Activated effector memory CD4-positive, alpha-beta T cell treated with anti-CD3 and anti-CD28 coated beads, Interleukin-2, amount 50 U/mL, for 16 hours (primary cell): ENCODE data around the gene SASH1.
"Not testable (repeated sequence)": the region's sequence is repeated elsewhere in the genome, so short reads cannot be mapped to it uniquely, and the experiment has no call there.

Source experiments
- DNase-seq: peaks from one replicate; pipeline ENCODE4 v3.0.0-alpha.2; 2020

The SASH1 gene

DNA sequence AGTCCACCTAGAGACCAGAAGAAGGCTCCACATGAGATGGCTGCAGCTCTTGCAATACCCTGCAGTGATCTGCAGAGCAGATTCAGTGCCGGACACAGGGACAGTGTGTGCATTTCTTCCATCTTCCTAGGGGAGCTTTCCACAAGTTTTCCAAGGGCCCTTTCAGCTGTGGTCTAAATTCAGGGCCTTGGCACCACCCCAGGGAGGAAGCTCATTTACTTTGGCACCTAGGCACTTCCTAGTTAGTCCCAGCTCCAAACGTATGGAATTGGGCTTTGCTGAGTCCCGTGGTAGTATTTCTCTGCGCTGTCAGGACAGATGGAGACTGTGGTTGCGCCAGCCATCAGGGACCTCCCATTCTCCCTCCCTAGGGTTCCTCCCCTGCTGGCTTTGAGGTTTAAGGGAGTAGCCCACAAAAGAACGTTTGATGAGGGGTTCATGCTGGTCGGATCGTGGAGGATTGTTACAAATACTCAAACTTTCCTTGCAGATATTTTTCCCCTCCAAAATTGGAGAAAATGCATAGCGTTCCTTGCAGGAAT, 221.9 kb downstream of the SASH1 start:
- no peak for DNase-seq

DNA sequence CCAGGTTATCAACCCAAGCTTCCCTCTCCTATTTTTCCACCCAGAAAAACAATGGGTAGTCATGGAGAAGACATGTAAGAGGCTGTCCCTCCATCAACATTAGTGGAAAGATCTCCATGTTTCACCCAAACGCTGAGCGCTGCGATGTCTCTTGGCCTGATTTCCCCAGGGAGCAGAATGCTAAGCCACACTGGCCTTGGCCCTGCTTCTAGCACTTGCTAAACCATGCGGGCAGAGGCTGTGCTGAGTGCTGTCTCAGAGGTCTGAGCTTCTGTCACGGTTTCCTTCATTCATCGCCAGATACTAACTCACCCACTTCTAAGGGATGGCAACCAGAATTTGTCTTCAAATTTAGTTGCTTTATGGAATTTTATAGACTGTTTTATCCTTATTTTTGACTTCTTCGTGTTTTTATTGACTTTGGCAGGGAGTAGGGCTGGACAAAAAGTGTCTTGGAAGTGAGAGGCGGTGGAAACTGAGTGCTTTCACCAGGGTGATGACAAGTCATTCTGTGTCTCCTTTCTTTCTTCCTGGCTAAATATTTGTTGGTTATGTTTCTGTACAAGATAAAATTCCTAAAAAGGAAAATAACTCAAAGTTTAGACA, 222.8 kb downstream of the SASH1 start:
- no peak for DNase-seq

DNA sequence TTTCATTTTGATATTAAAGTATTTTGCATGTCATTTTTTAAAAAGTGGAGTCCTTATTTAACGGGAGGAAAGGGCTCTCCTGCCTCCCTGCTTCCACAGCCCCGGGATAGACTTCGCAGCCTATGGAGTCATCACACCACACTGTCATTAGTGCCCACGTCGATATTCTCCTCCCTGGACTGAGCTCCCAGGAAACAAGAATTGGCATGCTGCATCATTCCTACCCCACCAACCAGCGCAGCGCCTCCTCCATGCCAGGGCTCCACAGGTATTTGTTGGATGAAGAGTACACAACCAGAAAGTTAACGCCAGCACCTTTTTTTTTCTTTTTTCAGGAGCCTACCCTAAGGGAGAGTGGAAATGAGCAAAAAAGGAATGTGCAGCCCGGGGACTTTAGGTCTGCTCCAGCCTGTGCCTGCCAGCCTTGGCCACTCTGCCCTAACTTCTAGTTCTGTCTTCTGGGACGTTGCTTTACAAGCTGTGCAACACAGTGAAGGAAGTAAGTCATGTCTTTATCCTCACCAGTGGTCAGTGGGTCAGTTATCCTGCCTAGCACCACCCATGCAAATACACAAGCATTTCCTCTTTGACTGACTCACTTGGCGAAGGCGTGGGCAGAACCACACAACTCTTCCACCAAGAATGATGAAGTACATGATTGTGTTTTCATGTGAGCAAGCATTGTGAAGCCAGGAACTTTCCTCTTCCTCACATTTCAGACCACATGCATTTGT, 223.5 kb downstream of the SASH1 start:
- no peak for DNase-seq

DNA sequence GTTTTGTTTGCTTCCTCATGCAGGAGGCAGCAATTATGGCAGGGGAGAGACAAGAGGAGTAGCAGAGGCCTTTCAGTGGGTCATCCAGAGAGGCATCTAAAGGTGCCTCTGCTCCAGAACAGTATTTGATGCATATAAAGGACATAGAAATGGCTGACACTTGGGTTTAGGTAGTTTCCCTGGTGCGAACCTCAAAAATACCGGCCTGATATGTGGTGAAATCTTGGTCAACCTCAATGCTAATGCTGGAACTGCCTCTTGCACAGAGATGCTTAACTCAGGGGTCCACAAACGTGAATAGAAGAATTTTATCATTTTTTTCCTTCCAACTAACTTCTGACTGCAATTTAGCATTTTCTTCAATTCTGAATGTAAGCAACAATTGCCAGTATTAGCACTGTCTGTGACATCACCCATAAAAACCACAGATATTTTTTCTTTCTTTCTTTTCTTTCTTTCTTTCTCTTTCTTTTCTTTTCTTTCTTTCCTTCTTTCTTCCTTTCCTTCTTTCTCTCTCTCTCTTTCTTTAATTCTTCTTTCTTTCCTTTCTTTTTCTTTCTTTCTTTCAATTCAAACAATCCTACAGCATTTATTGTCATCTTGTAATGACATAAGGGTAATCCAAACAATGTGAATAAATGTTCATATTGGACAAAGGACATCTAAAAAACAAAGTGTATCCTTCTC, 224.2 kb downstream of the SASH1 start:
- DNase-seq = no peak

DNA sequence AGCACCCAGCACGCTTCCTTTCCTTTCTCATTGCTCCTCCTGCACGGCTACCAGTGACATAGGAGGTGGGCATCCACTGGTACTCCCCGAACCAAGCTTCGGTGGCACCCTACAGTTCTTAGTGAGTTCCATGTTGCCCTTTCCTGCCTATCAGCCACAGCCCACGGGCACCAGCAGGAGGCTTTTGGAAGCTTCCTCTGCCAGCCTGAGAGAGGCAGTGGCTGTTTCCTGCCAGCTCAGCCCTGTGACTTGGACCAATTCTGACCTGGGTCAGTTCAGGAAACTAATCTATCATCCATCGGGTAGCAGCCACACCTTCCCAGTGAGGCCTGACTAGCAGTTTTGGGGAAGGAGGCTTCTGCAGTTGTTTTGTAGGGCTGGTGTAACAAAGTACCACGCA, 227.8 kb downstream of the SASH1 start:
- no peak for DNase-seq

DNA sequence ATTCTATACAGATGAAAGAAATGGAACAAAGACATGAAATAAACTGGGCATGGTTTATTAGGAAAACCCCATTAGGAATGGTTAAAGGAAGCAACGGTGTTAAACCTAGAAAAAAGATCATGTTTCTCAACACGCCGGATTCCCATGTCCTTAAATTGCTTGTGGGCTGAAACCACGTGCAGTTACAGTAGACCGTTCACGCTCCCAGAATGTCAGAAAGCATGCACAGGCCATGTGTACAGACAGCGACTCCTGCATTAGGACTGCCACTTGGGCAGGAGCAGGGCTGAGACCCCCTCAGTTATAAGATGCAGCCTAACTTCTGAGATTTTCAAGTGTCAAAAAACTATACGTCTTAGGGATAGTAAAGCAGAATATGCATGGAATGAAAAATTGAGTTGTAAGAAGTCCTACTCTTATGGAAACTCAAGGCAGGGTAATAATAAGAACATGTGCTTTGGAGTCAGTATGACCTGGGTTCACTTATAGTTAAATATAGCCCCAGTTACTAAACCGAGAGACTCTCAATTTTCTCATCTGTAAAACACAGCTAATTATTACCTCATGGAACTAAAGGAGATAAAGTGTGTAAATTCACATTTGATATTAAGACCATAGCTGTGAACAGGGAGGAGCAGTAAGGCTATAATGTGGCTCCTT, 230.2 kb downstream of the SASH1 start:
- DNase-seq = no peak

DNA sequence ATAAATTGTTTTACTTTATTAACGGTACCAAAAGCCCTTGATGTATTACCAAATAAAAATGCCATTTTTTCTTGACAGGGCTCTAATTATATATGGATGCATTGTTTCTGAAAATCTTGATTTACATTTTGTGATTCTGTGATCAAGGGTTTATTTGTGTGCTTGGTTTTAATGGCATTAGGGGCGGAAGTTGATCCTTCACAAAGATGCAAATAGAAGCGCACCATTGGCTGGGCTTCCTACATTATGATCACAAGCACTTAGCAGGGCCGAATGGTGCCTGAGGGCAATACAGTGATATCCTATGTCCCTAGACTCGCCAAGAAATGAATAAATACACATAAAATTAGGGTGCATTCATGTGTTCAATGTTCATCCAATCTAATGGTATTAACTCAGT, 231.3 kb downstream of the SASH1 start:
- DNase-seq = no peak

DNA sequence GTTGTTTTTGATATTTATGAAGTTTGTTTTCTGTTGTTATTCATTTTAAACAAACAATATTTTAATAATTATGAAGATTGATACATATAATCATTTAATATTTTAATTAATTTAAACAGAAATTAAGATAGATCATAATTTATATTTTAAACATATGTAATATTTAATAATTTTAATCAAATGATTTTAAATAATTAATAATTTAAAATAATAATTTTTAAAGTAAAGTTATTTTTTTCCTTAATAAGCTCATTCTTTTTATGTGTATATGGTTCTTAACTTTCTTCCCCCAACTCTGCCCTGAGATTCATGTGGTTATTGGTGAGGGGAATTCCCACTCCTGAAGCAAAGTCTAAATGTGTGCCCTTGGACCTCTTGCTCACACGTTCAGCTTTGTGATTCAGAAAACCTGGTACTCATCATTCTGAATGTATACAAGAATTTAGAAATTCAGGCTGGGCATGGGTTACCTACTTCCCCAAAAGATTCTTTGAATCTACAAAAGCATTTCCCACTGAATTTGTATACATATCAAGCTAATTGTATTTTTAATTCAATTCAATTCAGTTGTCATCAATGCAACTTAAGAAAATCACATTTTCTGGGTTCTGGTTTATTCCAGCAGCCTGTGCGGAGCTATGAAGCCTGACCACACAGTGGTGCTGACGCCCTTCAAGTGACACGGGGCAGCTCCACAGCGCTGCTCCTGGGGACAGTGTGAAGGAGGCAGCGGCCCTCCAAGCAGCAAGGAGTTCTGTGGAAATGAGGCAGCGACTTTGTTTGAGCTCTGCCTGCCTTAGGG, 235.2 kb downstream of the SASH1 start:
- peak; percentile 79 for DNase-seq

DNA sequence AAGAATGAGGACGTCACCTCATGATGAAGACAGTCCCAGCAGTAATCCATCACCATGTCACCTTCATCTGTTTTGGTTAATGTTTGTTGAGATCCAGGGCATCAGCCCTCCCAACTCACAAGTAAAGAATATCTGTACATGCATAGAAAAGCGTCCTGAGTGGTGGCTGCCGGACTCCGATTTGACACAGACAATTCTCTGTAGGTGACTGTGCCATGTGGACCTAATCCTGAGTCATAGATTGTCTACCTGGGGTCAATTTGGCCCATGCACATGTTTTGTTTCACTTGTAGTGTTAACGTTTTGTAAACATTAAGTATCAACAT, 235.8 kb downstream of the SASH1 start:
- DNase-seq = no peak

DNA sequence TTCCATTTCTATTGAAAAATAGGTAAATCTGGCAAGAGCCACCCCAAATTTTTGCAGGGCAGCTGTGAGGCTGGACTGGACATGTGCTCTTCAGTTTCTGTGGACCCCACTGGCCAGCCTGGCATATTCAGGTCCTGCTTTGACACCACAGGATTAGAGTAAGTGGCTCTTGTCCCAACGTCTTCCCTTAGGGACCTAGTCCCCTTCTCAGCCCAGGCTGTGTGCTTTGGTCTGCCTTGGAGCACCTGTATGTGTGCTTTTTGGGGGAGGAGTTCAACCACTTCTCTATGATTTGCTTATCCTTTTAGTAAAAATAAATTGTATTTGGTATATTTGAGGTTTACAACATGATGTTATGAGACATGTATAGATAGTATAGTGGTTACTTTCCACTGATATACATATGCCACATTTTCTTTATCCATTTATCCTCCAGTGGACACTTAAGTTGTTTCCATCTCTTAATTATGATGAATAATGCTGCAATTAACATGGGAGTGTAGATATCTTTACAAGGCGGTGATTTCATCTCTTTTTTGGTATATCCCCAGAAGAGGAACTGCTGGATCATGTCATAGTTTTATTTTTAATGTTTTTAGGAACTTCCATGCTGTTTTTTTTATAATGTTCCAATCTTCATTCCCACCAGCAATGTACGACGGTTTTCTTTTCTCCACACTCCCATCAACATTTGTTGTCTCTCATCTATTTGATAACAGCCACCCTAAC, 236.4 kb downstream of the SASH1 start:
- no peak for DNase-seq

DNA sequence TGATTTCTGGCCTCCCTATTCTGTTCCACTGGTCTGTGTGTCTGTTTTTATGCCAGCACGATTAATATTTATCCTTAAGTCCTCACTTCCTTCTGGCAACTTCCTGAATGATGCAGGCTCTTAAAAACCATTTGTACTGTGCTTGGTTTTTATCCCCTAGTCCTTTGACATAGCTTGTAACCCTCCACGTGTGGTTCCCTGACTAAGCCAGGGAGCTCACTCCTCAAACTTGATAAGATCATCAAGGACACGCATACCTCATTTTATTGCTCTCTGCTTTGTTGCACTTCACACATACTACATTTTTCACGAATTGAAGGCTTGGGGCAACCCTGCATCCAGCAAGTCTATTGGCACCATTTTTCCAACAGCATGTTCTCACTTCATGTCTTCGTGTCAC, 237.8 kb downstream of the SASH1 start:
- no peak for DNase-seq

DNA sequence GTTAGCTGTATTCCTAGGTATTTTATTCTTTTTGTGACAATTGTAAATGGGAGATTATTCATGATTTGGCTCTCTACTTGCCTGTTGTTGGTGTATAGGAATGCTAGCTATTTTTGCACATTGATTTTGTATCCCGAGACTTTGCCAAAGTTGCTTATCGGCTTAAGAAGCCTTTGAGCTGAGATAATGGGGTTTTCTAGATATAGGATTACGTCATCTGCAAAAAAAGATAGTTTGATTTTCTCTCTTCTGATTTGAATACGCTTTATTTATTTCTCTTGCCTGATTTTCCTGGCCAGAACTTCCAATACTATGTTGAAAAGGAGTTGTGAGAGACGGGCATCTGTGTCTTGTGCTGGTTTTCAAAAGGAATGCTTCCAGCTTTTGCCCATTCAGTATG, 241.0 kb downstream of the SASH1 start:
- no peak for DNase-seq

DNA sequence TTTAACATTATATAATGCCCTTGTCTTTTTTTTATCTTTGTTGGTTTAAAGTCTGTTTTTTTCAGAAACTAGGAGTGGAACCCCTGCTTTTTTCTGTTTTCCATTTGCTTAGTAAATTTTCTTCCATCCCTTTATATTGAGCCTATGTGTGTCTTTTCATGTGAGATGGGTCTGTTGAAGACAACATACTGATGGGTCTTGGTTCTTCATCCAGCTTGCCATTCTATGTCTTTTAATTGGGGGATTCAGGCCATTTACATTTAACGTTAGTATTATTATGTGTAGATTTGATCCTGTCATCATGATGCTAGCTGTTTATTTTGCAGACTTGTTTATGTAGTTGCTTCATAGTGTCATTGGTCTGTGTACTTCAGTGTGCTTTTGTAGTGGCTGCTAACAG, 243.0 kb downstream of the SASH1 start:
- DNase-seq = not testable (repeated sequence)

DNA sequence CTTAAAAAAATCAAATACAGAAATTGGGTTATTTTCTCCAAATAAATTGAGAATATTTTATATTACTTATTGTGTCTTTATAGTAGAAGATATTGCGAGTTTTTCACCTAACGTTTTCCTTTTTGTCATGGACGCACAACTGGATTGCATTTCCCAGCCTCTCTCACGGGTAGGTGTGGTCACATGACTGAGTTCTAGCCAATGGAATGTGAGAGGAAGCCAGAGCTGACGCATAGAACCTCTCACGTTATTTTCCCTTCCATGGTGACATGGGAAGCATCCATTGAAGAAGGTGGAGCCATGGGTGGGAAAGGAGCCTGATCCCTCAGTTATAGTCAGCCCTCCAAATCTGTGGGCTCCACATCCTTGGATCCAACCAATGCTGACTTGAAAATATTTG, 248.2 kb downstream of the SASH1 start:
- DNase-seq = no peak

DNA sequence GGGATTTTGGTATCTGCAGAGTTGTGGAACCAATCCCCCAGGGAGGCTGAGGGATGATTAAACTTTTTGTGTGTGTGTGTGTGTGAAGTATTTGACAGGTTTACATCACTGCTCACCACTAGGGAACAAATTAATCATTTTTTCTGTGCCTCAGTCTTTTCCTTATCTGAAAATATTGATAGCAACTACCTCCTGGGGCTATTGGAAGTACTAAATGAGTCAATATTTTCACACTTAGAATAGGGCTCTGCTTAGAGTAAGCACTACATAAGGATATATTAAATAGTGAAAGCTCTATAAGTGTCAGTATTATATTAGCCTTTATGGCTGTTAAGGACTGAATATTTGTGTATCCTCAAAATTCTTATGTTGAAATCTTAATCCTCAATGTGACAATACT, 249.0 kb downstream of the SASH1 start:
- no peak for DNase-seq

DNA sequence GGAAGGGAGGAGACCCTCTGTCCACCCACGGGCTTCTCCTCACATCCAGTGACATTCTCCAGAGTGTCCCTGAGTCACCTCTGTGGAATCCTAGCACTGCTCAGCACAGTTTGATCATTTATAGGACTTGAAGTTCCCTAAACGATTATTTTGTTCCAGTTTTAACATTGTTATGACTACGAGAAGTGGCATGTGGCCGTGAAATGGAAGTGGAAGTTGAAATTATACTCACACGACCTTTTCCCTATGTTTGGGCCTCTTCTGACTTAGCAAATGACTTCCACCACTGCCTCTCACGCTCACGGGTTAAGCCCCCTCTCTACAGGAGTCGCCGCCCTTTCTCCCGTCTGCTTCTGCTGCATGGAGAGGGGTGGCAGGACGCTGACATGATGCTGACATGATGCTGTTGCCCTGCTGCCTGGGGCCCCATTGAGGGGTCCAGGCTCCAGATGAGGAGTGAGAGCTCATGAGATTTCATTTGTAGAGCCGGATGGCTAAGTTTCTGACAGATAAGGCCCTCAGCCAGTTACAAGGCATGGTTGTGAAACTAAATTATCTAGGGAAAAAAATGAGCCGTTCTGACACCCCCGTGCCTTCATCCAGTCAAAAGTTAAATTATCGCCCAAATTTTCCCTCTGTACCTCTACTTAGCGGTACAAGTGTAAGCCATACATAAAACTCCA, 250.6 kb downstream of the SASH1 start:
- no peak for DNase-seq

DNA sequence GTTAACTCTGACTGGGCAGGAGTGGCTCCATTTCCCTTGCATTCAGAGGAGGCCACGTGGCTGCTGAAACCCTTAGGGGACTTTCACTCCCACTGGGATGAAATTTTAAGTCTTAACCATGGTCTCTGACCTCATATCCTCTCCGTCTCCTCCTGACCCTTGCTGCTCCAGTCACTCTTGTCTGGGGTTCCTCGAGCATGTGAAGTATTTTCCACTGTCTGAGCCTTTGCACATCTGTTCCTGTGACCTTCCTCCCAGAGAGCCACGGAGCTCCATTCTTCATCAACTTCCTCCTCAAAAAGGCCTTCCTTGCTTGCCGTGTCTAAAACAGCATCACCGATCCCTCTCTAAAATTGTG, 251.2 kb downstream of the SASH1 start:
- DNase-seq = no peak

DNA sequence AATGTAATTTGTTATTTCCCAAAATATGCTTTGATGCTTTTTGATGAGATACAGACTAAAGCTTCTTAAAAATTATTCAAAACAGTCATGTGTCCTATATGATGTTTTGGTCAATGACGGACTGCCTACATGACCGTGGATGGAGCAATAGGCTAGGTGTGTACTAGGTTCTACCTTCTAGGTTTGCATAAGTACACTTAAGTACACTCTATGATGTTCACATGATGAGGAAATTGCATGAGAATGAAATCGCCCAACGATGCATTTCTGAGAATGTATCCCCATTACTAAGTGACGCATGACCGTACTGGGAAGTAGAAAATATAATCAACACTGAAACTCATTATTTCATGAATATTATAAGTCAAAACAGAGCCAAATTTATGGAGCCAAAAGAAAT, 252.9 kb downstream of the SASH1 start:
- no peak for DNase-seq

DNA sequence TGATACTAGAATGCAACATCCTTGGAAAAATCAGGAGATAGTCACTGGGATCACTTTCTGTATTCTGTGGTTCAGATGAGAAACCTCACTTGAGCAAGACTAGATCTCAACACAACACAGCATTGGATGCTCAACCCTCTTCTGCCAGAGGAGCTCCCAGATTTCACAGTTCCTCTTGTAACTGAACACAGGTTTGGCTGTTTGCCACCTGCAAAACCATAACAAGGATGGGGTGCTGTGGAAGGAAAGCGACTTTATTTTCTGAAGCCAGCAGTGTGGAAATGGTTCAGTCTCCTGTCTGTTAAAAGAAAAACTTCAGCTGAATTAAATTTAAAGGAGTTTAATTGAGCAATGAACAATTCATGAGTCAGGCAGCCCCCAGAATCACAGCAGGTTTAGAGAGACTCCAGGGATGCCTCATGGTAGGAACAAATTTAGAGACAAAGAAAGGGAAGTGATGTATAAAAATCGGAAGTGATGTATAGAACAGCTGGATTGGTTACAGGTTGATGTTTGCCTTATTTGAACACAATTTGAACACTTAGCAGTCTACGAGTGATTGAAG, 254.3 kb downstream of the SASH1 start:
- no peak for DNase-seq

DNA sequence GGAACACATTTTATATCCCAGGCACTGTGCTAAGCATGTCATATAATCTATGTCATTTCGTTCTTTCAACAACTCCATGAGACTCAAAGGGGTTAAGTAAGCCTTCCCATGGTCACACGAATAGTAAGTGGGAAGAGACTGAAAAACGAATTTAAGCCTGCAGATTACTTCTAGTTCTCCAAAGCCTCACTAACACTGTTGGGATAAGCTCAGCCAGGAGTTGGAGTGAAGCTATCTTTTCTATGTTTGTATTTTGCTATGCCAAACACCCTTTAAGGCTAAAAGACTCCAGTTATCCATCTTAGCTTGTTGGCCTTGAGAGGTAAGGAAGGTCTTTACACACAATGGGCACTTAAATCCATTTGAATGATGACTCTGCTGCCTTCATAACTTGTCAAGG, 256.1 kb downstream of the SASH1 start:
- no peak for DNase-seq

DNA sequence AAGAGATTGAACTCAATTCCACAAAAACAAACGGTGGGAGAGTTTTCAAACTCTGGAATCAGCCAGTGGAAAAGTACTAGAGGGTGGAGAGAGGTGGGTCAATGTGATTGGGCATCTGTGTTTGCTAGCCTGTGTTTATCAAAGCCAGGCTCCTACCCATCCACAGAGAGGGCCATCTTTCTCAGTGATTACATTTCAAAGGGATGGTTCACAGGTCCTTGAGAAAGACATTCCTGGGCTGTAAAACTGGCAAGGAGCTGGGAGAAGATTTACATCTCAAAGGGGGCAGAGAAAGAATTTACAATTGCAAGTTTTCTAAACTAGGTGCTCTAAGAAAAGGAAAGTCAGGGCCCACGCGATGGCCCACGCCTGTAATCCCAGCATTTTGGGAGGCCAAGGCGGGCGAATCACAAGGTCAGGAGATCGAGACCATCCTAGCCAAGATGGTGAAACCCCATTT, 257.4 kb downstream of the SASH1 start:
- DNase-seq = no peak
